ENCODE measurements around the gene DCTN4.

Gene DCTN4

DNA sequence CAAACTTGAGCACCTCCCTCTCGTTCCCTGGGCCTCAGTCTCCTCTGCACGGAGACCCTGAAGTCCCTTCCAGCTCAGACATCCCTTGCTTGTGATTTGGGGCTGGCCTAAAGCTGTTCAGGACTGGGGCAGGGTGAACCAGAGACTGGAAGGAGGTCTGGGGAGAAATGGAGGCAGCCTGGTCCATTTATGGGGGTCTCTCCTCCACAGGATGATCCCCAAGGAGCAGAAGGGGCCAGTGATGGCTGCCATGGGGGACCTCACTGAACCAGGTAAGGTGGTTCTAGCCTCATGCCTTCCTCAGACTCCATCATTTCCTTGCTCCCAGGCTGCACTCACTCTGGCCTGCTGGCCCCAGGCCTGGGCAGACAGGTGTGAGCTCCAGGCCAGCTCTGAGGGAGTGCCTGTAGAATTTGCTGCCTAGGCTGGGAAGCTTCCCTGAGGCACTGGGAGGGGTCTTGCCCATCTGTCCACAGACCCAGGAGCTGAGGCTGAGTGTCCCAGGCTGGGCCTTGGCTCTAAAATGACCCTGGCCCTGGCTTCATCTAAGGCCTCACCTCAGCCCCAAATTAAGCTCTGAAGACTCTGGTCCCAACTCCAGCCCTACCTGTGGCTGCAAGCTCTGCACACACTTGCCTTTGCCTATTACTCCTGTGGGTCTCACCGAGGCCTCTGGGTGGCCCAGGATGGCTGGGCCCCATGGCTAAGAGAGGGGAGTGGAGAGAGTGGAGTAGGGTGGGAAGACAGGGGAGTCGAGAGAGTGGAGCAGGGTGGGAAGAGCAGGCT, 95.9 kb downstream of the DCTN4 start:
- no peak for DNase-seq

DNA sequence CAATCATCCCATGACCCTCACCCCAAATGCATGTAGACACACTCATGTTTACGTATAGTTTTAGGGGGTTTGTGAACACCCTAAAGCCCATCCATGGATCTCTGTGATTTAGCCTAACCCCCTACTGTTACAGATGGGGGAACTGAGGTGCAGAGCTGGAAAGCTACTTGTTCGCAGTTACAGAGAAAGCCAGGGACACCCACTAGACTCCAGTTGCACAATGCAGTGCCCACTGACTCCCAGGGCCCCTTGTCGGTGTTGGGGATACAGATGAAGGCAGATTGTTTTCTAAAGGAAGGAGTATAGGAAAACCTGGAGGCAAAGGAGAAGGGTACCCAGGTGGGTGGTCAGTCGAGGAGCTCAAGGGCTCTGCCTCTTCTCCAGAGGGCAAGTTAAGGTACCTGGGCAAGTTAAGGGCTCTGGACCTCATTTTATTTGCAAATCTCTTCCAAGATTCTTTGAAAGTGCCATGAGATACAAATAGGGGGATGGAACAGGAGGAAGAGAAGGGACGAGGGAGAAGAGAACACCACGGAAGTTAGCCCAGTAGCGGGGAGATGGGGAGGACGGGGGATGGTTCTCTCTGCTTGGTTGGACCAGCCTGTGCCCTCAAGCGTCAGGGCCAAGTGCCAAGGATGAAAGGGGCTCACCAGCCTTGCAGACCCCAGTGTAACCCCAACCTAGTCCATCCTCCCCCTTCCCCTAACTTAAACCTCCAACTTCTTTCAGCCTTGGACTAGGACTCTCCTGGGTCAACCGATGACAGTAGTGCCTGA, 96.8 kb downstream of the DCTN4 start:
- no peak for DNase-seq

DNA sequence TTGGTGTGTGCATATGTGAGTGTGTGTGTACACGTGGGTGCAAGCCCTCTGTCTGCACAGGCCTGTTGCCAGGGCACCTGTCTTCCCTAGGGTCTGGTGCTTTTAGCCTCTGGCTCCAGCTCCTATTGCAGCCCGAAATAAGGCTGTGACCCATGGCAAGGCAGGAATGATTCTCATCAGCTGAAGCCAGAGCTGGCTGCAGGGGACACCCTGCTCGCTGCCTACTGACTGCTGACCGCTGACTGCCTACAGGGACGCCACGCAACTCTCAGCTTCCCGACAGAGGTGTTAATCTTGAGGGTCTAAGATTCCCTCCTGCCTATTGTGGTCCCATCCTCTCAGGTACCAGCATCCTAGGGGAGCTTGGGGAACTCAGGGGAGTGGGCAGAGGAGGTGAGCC, 97.7 kb downstream of the DCTN4 start, which contains the start of gene MYOZ3:
Gene MYOZ3, plus strand, starts transcription at position 166 of the 400 bp plus-strand sequence. CDS start 1,691 bp downstream, outside the sequence.
- no peak for DNase-seq

DNA sequence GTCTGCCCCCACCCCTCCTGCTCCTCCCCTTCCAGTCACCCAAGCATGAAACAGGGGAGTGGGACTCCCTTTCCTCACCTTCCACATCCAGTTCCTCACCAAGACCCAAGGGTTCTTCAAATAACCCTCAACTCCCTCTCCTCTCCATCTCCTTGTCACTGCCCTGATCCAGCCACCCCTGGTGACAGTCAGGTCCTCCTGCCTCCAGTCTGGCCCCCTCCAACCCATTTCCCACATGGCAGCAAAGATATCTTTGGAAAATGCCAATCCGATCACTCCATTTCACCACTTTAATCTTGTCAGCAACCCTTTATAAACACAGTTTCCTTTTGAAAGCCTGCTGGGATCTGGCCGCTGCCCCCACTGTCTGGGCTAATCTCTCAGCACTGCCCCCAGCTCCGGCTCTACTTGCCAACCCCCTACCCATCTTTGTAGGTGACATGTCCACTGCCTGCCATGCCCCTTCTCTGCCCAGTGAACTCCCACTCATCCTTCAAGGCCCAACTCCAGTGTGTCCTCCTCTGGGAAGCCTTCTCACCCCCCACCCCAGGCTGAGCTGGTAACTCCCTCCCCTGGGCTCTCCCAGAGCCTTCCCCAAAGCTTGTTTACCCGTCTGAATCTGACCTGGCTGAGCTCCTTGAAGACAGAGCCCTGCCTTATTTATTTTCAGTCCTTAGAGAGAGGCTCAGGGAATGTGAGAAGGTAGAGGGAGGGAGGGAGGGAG, 98.5 kb downstream of the DCTN4 start:
- no peak for DNase-seq

DNA sequence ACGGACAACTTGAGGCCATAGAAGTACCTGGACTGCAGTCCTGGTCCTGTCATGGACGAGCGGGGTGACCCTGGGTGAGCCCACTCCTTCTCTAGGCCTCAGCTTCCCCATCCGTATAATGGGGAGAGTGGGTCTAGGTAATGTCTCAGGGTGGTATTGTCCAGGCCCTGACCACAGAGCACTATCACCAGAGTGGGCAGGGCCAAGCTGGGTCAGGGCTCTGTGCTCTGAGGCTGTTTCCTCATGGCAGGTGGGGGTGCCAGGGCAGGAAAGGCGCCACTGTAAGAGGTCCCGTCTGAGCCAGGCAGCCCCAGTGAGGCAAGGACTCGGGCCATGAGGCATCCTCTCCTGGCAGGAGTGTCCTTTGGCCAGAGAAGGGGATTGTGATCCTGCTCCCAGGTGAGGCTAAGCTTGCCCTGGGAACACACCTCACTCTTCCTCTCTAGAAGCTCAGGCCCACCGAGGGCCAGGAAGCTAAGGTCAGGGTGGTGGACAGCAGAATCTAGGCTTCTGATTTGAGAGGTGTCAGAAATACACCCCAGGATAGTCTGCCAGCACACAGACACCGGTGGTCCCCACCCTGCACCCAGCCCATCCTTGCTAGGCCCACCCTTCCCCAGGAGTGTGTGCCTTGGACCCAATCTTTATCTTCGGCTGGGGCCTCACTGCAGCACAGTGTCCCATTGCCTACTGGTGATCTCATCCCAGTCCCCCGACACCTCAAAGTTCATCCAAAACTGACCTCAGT, 99.3 kb downstream of the DCTN4 start:
- DNase-seq = no peak

DNA sequence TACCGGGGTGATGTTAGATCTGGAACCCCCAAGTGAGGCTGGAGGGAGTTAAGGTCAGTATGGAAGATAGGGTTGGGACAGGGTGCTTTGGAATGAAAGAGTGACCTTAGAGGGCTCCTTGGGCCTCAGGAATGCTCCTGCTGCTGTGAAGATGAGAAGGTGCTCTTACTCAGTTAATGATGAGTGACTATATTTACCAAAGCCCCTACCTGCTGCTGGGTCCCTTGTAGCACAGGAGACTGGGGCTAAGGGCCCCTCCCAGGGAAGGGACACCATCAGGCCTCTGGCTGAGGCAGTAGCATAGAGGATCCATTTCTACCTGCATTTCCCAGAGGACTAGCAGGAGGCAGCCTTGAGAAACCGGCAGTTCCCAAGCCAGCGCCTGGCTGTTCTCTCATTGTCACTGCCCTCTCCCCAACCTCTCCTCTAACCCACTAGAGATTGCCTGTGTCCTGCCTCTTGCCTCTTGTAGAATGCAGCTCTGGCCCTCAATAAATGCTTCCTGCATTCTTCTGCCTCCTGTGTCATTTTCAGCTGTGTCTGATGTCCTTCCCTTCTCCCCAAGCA, 100.0 kb downstream of the DCTN4 start:
- no peak for DNase-seq
